HepG2 (cell line): ENCODE results near the gene RPS6KA3. TPM values are rescaled to one million over a fixed set of nuclear protein-coding genes. Genes with fewer than 3 reads are reported as not detected.

Experiments used
- EEA1 ChIP-seq: sonication (generic); formaldehyde crosslinking; IDR thresholded peaks from 2 replicates; pipeline ENCODE4 v1.5.1; 2020; ENCODE audit warnings: mild to moderate bottlenecking, missing genetic modification reagents, borderline replicate concordance
- U2AF2 ChIP-seq: fragments of 200-400 bp; formaldehyde crosslinking; IDR thresholded peaks from 2 replicates; pipeline ENCODE4 v1.6.1; 2017; ENCODE audit warnings: low read depth, mild to moderate bottlenecking, low read length
- ZNF703 ChIP-seq: sonication (generic); formaldehyde crosslinking; IDR thresholded peaks from 2 replicates; pipeline ENCODE4 v1.5.1; 2020; ENCODE audit warnings: missing genetic modification reagents, mild to moderate bottlenecking, moderate library complexity, borderline replicate concordance
- polyA plus RNA-seq, 8 experiments: library from polyadenylated mRNA; depleted of rRNA in 3 of 8; stranded (reverse) in 7 of 8; unstranded in 1 of 8; fragments of >200 nt; fragmentation: Illumina TruSeq in 4 of 8; extraction: Trizol in 4 of 8; gene quantifications; 2 replicates each; pipeline versions ENCODE4 v1.2.1 to v1.2.3, GENCODE V29; 2011 to 2016; ENCODE audit warnings: low read depth in 4 of 8, missing spikeins in 1 of 8, mixed read lengths in 1 of 8; ENCODE audit not compliant: insufficient read depth in 1 of 8
- total RNA-seq, 5 experiments: library from RNA; depleted of rRNA; stranded (reverse); fragments of >200 nt; fragmentation: Illumina TruSeq; extraction: Trizol; gene quantifications; 2 replicates each; pipeline ENCODE4 v1.2.3, GENCODE V29; 2016; ENCODE audit warnings: low read depth in 1 of 5
- TF ChIP-seq, protein P1 (sequence below): sonication (generic); formaldehyde crosslinking; IDR thresholded peaks from 2 replicates; pipeline ENCODE4 v1.4.0; 2020; ENCODE audit warnings: mild to moderate bottlenecking, missing genetic modification reagents
- TF ChIP-seq, protein P2 (sequence below): sonication (generic); formaldehyde crosslinking; IDR thresholded peaks from 2 replicates; pipeline ENCODE4 v1.8.0; 2022; ENCODE audit warnings: missing genetic modification reagents, low read depth, mild to moderate bottlenecking, borderline replicate concordance
- TF ChIP-seq, protein P3 (sequence below): IDR thresholded peaks from 2 replicates; pipeline ENCODE4 v1.6.1; 2016; ENCODE audit warnings: missing genetic modification reagents, missing compliant biosample characterization
- TF ChIP-seq, protein P4 (sequence below): sonication (generic); formaldehyde crosslinking; IDR thresholded peaks from 2 replicates; pipeline ENCODE4 v1.5.0; 2020; ENCODE audit warnings: mild to moderate bottlenecking, missing genetic modification reagents
- TF ChIP-seq, protein P5 (sequence below): sonication (generic); formaldehyde crosslinking; IDR thresholded peaks from 2 replicates; pipeline ENCODE4 v1.4.0; 2020; ENCODE audit warnings: missing genetic modification reagents
- TF ChIP-seq, protein P6 (sequence below): sonication (generic); formaldehyde crosslinking; IDR thresholded peaks from 2 replicates; pipeline ENCODE4 v1.8.1; 2023; ENCODE audit warnings: mild to moderate bottlenecking, missing genetic modification reagents
- TF ChIP-seq, protein P7 (sequence below): sonication (generic); formaldehyde crosslinking; IDR thresholded peaks from 2 replicates; pipeline ENCODE4 v1.9.0; 2021; ENCODE audit warnings: missing genetic modification reagents, borderline replicate concordance

Gene RPS6KA3
- total and polyA plus RNA-seq, 2 of the 13 experiments (the other 11 are each of a cell fraction or from before 2014, with no cell fraction given) = 314 to 357 TPM

DNA sequence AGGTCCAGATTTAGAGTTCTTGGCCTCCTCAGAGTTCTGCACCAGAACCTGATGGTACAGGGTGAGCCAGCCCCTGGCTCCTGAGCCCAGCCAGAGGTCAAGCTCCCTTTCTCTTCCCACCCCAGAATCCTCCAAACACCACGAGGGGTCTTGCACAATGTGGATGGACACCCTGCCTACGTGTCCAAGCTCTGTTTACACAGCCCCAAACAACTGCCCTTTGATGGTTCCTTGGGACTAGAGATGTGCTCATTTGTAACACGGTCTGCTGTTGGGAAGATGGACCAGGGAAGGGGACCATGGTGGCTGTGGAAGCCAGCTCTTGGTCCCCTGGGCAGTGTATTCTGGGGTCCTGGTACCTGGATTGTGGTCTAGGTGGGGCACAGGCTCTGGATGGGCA is 40.0 kb upstream of the RPS6KA3 start (continued):
- TF ChIP-seq U2AF2 = no peak
- TF ChIP-seq, protein P1, sequence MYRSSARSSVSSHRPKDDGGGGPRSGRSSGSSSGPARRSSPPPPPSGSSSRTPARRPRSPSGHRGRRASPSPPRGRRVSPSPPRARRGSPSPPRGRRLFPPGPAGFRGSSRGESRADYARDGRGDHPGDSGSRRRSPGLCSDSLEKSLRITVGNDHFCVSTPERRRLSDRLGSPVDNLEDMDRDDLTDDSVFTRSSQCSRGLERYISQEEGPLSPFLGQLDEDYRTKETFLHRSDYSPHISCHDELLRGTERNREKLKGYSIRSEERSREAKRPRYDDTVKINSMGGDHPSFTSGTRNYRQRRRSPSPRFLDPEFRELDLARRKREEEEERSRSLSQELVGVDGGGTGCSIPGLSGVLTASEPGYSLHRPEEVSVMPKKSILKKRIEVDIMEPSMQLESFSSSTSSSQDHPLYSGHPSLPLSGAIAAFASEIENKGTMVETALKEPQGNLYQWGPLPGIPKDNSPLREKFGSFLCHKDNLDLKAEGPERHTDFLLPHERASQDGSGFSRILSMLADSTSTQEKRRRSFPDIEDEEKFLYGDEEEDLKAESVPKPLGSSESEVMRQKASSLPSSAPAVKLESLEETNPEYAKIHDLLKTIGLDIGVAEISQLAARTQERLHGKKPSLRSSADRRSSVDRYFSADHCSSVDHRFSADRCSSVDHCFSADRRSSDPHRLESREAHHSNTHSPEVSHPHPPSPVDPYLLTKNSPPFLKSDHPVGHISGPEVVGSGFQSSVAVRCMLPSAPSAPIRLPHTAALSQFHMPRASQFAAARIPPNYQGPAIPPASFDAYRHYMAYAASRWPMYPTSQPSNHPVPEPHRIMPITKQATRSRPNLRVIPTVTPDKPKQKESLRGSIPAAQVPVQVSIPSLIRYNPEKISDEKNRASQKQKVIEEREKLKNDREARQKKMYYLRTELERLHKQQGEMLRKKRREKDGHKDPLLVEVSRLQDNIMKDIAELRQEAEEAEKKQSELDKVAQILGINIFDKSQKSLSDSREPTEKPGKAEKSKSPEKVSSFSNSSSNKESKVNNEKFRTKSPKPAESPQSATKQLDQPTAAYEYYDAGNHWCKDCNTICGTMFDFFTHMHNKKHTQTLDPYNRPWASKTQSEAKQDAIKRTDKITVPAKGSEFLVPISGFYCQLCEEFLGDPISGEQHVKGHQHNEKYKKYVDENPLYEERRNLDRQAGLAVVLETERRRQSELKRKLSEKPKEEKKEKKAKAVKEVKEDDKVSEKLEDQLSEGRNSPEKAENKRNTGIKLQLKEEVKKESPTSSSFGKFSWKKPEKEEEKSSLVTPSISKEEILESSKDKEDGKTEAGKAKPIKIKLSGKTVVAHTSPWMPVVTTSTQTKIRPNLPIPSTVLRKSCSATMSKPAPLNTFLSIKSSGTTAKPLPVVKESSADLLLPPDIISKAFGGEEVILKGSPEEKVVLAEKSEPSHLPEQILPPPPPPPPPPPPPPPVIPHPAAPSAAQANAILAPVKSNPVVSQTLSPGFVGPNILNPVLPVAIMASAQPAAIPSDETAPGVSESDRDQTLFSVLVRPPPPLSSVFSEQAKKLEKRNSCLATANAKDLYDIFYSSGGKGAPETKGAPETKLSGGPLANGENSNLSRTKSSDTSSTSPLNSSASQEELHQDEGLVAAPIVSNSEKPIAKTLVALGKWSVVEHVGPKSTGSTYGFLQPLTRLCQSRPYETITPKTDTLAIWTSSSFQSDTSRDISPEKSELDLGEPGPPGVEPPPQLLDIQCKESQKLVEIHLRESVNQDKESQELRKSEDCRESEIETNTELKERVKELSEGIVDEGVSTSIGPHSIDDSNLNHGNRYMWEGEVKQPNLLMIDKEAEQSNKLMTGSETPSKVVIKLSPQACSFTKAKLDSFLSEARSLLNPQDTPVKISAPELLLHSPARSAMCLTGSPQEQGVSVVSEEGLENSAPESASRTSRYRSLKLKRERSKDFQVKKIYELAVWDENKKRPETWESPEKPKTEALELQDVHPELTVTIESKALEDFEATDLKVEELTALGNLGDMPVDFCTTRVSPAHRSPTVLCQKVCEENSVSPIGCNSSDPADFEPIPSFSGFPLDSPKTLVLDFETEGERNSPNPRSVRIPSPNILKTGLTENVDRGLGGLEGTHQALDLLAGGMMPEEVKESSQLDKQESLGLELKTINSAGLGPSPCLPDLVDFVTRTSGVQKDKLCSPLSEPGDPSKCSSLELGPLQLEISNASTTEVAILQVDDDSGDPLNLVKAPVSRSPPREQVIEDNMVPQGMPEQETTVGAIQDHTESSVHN (CRISPR knock-in tag) = no peak
- TF ChIP-seq, protein P2, sequence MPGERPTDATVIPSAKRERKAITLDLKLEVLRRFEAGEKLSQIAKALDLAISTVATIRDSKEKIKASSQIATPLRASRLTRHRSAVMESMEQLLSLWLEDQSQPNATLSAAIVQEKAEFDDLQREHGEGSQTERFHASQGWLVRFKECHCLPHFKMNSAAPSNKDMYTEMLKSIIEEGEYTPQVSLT (CRISPR knock-in tag) = no peak
- TF ChIP-seq, protein P3, sequence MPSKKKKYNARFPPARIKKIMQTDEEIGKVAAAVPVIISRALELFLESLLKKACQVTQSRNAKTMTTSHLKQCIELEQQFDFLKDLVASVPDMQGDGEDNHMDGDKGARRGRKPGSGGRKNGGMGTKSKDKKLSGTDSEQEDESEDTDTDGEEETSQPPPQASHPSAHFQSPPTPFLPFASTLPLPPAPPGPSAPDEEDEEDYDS (CRISPR knock-in tag) = peak; percentile 42; the same call in 1 of the 2 replicates
- TF ChIP-seq ZNF703 = no peak
- TF ChIP-seq, protein P4, sequence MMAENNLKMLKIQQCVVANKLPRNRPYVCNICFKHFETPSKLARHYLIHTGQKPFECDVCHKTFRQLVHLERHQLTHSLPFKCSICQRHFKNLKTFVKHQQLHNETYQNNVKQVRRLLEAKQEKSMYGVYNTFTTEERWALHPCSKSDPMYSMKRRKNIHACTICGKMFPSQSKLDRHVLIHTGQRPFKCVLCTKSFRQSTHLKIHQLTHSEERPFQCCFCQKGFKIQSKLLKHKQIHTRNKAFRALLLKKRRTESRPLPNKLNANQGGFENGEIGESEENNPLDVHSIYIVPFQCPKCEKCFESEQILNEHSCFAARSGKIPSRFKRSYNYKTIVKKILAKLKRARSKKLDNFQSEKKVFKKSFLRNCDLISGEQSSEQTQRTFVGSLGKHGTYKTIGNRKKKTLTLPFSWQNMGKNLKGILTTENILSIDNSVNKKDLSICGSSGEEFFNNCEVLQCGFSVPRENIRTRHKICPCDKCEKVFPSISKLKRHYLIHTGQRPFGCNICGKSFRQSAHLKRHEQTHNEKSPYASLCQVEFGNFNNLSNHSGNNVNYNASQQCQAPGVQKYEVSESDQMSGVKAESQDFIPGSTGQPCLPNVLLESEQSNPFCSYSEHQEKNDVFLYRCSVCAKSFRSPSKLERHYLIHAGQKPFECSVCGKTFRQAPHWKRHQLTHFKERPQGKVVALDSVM (CRISPR knock-in tag) = no peak
- TF ChIP-seq EEA1 = no peak
- TF ChIP-seq, protein P5, sequence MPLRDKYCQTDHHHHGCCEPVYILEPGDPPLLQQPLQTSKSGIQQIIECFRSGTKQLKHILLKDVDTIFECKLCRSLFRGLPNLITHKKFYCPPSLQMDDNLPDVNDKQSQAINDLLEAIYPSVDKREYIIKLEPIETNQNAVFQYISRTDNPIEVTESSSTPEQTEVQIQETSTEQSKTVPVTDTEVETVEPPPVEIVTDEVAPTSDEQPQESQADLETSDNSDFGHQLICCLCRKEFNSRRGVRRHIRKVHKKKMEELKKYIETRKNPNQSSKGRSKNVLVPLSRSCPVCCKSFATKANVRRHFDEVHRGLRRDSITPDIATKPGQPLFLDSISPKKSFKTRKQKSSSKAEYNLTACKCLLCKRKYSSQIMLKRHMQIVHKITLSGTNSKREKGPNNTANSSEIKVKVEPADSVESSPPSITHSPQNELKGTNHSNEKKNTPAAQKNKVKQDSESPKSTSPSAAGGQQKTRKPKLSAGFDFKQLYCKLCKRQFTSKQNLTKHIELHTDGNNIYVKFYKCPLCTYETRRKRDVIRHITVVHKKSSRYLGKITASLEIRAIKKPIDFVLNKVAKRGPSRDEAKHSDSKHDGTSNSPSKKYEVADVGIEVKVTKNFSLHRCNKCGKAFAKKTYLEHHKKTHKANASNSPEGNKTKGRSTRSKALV (CRISPR knock-in tag) = no peak
- TF ChIP-seq, protein P6, sequence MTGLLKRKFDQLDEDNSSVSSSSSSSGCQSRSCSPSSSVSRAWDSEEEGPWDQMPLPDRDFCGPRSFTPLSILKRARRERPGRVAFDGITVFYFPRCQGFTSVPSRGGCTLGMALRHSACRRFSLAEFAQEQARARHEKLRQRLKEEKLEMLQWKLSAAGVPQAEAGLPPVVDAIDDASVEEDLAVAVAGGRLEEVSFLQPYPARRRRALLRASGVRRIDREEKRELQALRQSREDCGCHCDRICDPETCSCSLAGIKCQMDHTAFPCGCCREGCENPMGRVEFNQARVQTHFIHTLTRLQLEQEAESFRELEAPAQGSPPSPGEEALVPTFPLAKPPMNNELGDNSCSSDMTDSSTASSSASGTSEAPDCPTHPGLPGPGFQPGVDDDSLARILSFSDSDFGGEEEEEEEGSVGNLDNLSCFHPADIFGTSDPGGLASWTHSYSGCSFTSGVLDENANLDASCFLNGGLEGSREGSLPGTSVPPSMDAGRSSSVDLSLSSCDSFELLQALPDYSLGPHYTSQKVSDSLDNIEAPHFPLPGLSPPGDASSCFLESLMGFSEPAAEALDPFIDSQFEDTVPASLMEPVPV (CRISPR knock-in tag) = no peak
- TF ChIP-seq, protein P7, sequence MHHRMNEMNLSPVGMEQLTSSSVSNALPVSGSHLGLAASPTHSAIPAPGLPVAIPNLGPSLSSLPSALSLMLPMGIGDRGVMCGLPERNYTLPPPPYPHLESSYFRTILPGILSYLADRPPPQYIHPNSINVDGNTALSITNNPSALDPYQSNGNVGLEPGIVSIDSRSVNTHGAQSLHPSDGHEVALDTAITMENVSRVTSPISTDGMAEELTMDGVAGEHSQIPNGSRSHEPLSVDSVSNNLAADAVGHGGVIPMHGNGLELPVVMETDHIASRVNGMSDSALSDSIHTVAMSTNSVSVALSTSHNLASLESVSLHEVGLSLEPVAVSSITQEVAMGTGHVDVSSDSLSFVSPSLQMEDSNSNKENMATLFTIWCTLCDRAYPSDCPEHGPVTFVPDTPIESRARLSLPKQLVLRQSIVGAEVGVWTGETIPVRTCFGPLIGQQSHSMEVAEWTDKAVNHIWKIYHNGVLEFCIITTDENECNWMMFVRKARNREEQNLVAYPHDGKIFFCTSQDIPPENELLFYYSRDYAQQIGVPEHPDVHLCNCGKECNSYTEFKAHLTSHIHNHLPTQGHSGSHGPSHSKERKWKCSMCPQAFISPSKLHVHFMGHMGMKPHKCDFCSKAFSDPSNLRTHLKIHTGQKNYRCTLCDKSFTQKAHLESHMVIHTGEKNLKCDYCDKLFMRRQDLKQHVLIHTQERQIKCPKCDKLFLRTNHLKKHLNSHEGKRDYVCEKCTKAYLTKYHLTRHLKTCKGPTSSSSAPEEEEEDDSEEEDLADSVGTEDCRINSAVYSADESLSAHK (CRISPR knock-in tag) = no peak
